Peyer's patch (tissue), 4 donors: Measurements from ENCODE around the gene PLPP2. TPM values are rescaled to one million over a fixed set of nuclear protein-coding genes. Genes with fewer than 3 reads are reported as not detected.

Experiments
- DNase-seq, 3 donors: peaks; one replicate each; pipeline ENCODE4 v3.0.0-alpha.2; 2017 to 2019
- H3K27ac ChIP-seq, 4 donors: fragments of 200-600 bp; sonication (generic); one replicate each; pipeline ENCODE4 v1.5.1; 2016 to 2019
- H3K27me3 ChIP-seq, 2 donors: fragments of 200-600 bp; sonication (generic); one replicate each; pipeline ENCODE4 v1.5.1; 2019
- H3K36me3 ChIP-seq, 3 donors: fragments of 200-600 bp; sonication (generic); one replicate each; pipeline ENCODE4 v1.5.1; 2016 to 2019
- H3K4me1 ChIP-seq, 4 donors: fragments of 200-600 bp; sonication (generic); one replicate each; pipeline ENCODE4 v1.5.1; 2016 to 2019
- H3K4me3 ChIP-seq, 4 donors: fragments of 200-600 bp; sonication (generic); 1 replicate in 3 of 4; 2 replicates in 1 of 4; pipeline ENCODE4 v1.5.1; 2016 to 2019; ENCODE audit warnings: mild to moderate bottlenecking in 1 of 4
- H3K9me3 ChIP-seq, 4 donors: fragments of 200-600 bp; sonication (generic); one replicate each; pipeline ENCODE4 v1.5.1; 2016 to 2019; ENCODE audit warnings: mild to moderate bottlenecking in 1 of 4
- POLR2A ChIP-seq, 2 donors: fragments of 450-650 bp; IDR thresholded peaks; one replicate each; pipeline ENCODE4 v1.5.1; 2017; ENCODE audit warnings: antibody characterized with exemption in 2 of 2, mild to moderate bottlenecking in 2 of 2, moderate library complexity in 2 of 2
- total RNA-seq, 4 donors: library from RNA; depleted of rRNA; stranded (reverse); fragments of >200 nt; gene quantifications; one replicate each; pipeline ENCODE4 v1.1.0, GENCODE V29; 2016
- TF ChIP-seq, protein P1 (sequence below), 6 experiments: fragments of 450-650 bp in 4 of 6; fragments of 200-600 bp in 2 of 6; sonication (generic) in 1 of 6; IDR thresholded peaks; one replicate each; pipeline ENCODE4 v1.5.1; 2017 to 2019; ENCODE audit warnings: antibody characterized with exemption in 6 of 6, mild to moderate bottlenecking in 3 of 6, moderate library complexity in 1 of 6

Gene PLPP2
- total RNA-seq, 4 donors from 2014 or later: 42.1 to 260 (median 188) TPM

DNA sequence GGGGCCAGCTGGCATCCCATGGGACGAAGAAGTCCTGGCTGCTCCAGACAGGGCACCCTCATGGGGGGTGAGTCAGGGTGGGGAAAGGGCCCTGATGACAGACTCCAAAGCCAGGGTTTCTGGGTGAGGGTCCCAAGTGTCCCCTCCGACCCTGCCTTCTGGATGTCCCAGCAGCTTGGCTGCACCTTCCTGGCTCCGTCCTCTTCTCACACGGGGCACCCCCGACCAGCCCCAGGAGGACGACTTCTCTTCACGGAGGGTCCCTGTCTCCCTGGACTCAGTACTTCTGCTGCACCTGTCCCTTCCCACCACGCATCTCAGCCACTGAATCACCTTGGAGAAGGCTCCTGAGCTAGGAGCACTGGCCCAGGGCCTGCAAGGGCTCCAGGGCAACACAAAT lies 33.5 kb upstream of the PLPP2 start:
- Histone ChIP-seq H3K27me3 (no peaks in the 10 kb centered on the region), H3K4me3 (no peak overlapping the region), H3K4me1 (no peaks in the 10 kb centered on the region), H3K27ac (no peak overlapping the region), H3K36me3 (peaks cover 0 to 64% (median 0%) of the 10 kb centered on the region in 3 donors), H3K9me3 (peaks cover 0 to 14% (median 4%) of the 10 kb centered on the region in 4 donors)
- peak in 1 of 3 donors; percentile 34 for DNase-seq
- TF ChIP-seq POLR2A (IDR thresholded peaks at IDR 0.05): no peak
- TF ChIP-seq, protein P1, sequence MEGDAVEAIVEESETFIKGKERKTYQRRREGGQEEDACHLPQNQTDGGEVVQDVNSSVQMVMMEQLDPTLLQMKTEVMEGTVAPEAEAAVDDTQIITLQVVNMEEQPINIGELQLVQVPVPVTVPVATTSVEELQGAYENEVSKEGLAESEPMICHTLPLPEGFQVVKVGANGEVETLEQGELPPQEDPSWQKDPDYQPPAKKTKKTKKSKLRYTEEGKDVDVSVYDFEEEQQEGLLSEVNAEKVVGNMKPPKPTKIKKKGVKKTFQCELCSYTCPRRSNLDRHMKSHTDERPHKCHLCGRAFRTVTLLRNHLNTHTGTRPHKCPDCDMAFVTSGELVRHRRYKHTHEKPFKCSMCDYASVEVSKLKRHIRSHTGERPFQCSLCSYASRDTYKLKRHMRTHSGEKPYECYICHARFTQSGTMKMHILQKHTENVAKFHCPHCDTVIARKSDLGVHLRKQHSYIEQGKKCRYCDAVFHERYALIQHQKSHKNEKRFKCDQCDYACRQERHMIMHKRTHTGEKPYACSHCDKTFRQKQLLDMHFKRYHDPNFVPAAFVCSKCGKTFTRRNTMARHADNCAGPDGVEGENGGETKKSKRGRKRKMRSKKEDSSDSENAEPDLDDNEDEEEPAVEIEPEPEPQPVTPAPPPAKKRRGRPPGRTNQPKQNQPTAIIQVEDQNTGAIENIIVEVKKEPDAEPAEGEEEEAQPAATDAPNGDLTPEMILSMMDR (IDR thresholded peaks at IDR 0.05): no peak

DNA sequence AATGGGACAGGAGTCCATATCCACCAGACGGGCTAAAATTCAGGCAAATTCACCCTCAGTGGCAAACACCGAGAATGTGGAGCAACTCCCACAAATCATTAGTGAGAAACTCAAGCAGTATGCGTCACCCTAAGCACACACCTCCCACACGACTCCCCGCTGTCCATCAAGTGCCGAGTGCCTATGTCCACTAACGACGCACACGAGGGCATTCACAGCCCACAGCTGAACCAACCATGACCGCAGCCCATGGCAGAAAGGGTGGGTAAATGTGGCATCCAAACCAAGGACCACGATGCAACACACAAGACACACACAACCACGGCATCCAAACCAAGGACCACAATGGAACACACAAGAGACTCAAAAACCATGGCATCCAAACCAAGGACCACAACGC lies 31.4 kb upstream of the PLPP2 start:
- Histone ChIP-seq H3K36me3 (peaks cover 0 to 43% (median 0%) of the 10 kb centered on the region in 3 donors), H3K27ac (no peak overlapping the region), H3K27me3 (no peaks in the 10 kb centered on the region), H3K9me3 (no peaks in the 10 kb centered on the region), H3K4me1 (no peaks in the 10 kb centered on the region), H3K4me3 (no peak overlapping the region)
- no peak for DNase-seq
- TF ChIP-seq, protein P1 (IDR thresholded peaks at IDR 0.05): no peak
- no peak for TF ChIP-seq POLR2A (IDR thresholded peaks at IDR 0.05)

DNA sequence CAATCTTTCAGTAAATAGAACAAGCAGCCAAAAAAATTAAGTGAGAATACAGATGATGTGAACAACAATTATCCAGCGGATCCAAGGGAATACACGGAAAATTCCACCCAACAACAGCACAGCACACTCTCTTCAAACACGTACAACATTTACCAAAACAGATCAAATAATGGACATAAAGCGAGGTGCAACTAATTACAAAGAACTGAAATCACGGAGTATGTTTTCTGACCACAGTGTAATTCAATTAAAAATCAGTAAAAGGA lies 27.2 kb upstream of the PLPP2 start:
- Histone ChIP-seq H3K27ac (no peak overlapping the region), H3K4me3 (no peak overlapping the region), H3K27me3 (no peaks in the 10 kb centered on the region), H3K9me3 (no peaks in the 10 kb centered on the region), H3K36me3 (peaks cover 0 to 40% (median 0%) of the 10 kb centered on the region in 3 donors), H3K4me1 (no peaks in the 10 kb centered on the region)
- TF ChIP-seq POLR2A (IDR thresholded peaks at IDR 0.05): no peak
- TF ChIP-seq, protein P1 (IDR thresholded peaks at IDR 0.05): no peak
- DNase-seq: no peak

DNA sequence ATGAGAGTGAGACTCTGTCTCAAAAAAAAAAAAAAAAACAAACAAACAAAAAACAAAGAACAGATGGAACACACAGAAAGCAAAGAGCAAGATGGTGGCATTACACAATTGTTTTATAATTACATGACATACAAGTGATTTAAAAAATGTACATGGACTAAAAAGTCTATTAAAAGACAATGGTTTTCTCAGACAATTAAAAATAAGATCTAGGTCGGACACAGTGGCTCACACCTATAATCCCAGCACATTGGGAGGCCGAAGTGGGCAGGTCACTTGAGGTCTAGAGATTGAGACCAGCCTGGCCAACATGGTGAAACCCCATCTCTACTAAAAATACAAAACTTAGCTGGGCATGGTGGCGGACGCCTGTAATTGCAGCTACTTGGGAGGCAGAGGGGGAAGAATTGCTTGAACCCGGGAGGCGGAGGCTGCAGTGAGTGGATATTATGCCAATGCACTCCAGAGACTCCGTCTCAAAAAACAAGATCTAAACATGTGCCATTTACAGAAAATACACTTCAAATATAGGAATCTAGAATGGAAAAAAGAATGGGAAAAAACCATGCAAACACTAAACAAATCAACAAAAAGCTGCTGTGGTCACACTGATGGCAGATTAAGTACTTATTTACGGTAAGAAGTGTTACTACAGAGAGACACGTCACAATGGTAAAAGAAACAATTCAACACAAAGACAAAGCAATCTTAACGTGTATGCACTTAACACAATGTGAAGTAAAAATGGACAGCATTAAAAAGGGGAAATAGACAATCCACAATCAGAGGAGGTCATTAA lies 26.7 kb upstream of the PLPP2 start:
- Histone ChIP-seq H3K4me1 (no peaks in the 10 kb centered on the region), H3K27me3 (no peaks in the 10 kb centered on the region), H3K9me3 (no peaks in the 10 kb centered on the region), H3K4me3 (no peak overlapping the region), H3K36me3 (peaks cover 0 to 46% (median 0%) of the 10 kb centered on the region in 3 donors), H3K27ac (no peak overlapping the region)
- no peak for DNase-seq
- TF ChIP-seq, protein P1 (IDR thresholded peaks at IDR 0.05): no peak
- TF ChIP-seq POLR2A (IDR thresholded peaks at IDR 0.05): no peak

DNA sequence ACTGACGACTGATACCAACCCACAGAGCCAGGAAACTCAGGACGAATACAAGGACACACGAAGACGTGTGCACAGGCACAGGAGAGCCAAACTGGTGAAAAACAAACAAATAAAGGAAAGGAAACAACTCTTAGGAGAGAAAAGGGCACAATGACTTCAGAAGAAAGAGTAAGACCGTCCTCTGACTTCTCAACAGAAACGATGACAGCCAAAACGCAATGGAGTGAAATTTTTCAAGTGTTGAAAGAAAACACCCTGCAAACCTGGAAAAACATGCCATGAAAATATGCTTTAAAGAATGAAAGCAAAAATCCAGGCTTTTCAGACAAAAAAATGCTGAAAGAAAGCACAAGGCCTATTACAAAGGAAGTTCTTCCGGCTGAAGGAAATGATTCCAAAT lies 24.6 kb upstream of the PLPP2 start:
- Histone ChIP-seq H3K36me3 (peaks cover 0 to 51% (median 0%) of the 10 kb centered on the region in 3 donors), H3K27ac (no peak overlapping the region), H3K9me3 (no peaks in the 10 kb centered on the region), H3K27me3 (no peaks in the 10 kb centered on the region), H3K4me3 (no peak overlapping the region), H3K4me1 (no peaks in the 10 kb centered on the region)
- no peak for DNase-seq
- TF ChIP-seq POLR2A (IDR thresholded peaks at IDR 0.05): no peak
- TF ChIP-seq, protein P1 (IDR thresholded peaks at IDR 0.05): no peak
